NT2/D1 (cell line): ENCODE results near the gene MMP15.

Source experiments
- SUZ12 ChIP-seq: IDR thresholded peaks from 2 replicates; pipeline ENCODE4 v1.6.1; 2011; ENCODE audit not compliant: insufficient read length, insufficient read depth; ENCODE audit errors: extremely low read depth
- YY1 ChIP-seq: IDR thresholded peaks from 2 replicates; pipeline ENCODE4 v1.6.1; 2011; ENCODE audit not compliant: insufficient read length, insufficient read depth
- ZNF274 ChIP-seq: IDR thresholded peaks from 2 replicates; pipeline ENCODE4 v1.6.1; 2011; ENCODE audit warnings: mild to moderate bottlenecking, low read depth, low read length

DNA sequence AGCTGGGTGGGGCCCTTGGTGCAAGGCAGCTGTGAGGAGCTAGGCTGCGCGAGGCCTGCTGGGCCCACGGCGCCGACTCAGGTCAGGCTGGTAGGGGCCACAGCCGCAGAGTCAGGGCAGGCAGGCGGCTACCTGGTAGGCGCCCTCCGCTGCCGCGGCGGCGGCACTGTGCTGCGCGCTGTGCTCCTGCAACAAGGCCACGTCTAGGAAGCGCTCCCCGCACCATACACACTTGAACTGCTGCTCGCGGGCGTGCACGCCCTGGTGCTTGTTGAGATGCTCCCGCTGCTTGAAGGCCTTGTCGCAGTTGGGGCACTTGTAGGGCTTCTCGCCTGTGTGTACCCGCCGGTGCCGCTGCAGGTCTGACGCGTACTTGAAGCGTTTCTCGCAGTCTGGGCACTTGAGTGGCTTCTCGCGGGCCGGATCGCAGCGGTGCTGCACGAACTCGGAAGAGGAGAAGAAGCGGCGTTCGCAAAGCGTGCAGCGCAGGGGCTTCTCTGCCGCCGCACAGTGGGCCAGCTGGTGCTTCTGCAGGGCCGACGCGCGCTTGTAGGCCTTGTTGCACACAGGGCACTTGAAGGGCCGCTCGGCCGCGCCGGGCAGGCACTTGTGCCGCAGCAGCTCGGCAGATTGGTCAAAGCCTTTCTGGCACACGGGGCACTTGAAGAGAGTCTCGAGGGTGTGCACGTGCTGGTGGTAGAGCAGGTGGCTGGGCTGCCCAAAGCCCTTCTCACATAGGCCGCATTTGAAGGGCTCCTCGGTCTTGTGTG lies 29.0 kb upstream of the MMP15 start:
- TF ChIP-seq YY1 (no peak), SUZ12 (no peak), ZNF274 (no peak)
